ENCODE results near the gene ESYT1.
"Not testable (repeated sequence)": the region's sequence is repeated elsewhere in the genome, so short reads cannot be mapped to it uniquely, and the experiment has no call there.

ESYT1 gene

GRCh38 chr12:56103823-56104108 is 24.3 kb upstream of the ESYT1 start:
- DNase-seq: no peak

DNA sequence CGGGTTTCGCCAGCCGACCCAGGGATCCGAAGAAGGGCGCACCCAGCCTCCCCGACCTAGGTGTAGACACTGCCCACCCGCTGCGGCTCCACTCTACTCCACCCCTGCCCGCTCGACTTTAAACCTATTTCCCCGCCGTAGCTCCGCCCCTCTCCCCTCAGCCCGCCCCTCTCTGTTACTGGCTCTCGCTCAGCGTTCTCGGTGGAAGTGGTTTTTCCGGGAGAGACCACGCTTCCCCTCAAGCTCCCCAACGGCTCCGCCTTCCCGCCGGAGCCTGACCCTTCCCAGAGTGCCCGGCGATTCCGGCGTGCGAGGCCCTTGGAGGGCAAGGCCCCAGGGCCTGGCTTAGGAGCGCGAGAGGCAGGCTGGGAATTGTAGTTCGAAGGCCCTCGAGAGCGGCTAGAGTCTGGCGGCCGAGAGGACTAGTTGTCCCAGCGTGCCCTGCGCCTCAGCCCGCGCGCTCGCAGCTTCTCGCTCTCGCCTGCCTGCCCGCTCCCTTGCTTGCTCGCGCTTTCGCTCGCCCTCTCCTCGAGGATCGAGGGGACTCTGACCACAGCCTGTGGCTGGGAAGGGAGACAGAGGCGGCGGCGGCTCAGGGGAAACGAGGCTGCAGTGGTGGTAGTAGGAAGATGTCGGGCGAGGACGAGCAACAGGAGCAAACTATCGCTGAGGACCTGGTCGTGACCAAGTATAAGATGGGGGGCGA is 23.8 kb upstream of the ESYT1 start, which contains the start of gene PA2G4:
TSS of gene PA2G4 (plus strand) at position 451 of the 706 bp plus-strand sequence. CDS start at position 630, 179 bp downstream.
- DNase-seq: peak; percentile 96 to 97

DNA sequence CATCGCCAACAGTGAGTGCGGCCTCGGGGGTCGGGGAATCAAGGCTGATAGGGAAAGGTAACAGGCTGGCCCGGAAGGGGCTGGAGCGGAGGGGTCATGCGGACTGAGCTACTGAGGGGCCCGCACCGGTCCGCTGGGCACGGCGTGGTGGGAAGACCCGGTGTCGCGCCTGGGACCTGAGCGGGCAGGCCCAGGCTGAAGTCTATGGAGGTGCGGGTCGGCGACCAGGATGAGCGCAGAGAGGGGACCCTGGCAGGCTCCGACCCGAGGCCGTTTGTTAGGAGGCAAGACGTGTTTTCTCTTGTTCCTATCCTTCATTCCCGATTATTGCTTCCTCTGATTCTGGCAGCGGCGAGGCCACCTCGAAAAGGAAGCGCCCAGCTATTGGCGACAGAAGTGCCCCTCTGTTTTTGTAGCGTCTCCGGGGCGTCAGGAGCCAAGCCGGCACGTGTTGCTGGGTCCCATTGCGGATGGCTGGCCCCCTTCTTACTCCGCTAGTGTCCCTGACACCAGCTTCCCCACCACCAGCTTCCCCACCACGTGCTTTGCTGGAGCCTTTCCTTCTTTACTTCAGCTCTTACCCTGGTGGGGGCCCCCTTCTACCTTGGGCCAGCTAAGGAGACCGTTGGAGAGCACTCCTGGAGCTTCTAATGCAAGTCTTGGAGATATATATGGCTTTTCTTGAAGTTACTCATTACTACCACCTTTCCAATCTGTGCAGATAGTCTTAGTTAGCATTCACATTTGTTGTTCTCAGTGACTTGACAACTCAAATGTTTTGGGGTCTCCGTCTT is 23.1 kb upstream of the ESYT1 start:
- DNase-seq: no peak

GRCh38 chr12:56105609-56105902 is 22.5 kb upstream of the ESYT1 start:
- no peak for DNase-seq

DNA sequence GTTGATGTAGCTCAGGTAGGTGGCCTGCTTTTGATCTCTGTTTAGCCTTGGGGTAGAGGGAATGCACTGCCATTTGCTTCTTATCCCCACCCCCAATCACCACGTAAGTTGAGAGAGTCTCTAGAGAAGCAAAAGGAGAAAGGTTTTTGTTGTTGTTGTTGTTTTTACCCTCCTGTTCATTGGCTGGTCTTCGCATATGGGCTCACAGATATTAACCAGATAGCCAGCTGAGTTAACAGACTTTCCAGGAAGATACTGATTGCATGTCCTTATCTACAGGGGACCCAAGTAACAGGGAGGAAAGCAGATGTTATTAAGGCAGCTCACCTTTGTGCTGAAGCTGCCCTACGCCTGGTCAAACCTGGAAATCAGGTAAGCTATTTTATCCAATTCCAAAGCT is 20.8 kb upstream of the ESYT1 start:
- DNase-seq: no peak

DNA sequence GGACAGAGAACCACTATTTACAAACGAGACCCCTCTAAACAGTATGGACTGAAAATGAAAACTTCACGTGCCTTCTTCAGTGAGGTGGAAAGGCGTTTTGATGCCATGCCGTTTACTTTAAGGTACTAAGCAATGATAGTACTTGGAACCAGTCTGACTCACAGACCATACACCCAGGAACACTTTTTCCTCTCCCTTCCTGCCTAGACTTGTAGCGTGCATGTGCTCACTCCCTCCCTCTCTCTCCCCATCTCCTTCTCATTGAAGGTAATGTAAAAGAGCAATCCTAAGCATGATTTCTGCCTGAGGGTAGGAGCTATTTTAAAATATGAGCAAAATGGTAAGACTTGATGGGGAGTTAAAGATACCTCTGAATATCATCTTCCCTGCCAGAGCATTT is 17.5 kb upstream of the ESYT1 start:
- DNase-seq: no peak

DNA sequence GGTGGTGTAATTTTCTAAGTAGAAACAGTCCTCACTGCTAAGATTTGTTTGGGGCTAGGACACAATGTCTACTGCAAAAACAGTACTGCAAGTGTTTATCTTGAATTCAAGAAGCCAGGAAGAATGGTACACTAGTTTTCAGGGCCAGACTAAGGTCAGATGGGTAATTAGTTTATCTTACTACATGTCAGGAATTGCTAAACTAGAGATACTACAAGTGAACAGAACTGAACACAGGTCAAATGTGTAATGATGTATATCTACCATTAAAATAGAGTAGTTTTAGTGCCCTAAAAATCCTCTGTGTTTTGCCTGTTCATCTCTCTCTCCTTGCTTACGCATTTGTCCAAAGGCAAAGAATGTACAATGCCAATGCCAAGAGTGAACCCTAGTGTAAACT is 14.0 kb upstream of the ESYT1 start:
- DNase-seq: no peak

DNA sequence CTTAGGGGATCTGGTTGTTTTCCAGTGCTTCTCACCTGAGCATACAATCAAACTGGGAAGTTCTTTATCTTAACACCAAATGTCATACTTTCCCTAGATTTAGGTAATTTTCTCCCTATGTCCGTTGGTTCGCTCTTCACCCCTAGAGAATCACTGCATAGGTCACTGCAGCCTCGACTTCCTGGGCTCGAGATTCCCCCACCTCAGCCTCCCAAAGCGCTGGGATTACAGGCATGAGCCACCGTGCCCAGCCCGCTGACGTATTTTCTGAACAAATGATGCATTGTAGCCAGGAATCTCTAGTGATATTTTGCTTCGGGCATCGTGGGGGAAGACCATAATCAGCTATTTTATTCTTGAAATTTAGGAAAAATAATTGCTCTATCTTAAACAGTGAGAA is 12.7 kb upstream of the ESYT1 start:
- DNase-seq: no peak

DNA sequence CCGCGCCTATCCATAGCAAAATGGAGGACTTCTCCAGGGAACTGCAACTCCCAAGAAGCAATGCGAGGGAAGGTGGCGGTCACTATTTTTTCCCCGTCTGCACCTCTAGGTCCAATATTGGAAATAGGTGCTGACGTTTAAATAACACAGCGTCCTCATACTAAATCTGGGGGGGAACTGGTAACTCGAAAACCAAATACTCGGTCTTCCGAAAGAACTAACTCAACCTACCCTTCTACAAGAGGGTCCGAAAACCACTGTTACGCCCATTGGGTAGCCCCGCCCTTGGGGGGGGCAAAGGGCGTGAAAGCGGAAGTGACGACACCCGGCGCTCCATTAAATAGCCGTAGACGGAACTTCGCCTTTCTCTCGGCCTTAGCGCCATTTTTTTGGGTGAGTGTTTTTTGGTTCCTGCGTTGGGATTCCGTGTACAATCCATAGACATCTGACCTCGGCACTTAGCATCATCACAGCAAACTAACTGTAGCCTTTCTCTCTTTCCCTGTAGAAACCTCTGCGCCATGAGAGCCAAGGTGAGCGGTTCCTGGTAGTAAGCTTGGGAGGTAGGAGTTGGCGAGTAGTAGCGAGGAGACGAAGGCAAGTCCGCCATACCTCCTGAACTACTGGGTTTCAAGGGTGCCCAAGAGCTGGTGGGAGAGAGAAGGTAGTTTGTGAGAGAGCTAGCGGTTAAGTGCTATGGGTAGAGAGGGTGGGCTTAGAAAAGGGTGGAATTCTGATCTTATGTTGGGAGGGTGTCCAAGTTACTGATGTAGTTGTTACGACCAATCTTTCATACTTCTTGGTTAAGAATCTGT is 11.6 kb upstream of the ESYT1 start, which contains the start of gene RPL41:
TSS of gene RPL41 (plus strand) at position 367 of the 815 bp plus-strand sequence.
- peak; percentile 90 to 96 for DNase-seq

- not testable (repeated sequence) for DNase-seq
Measured at GRCh38 chr12:56117082-56117706, 10.9 kb upstream of the ESYT1 start.

GRCh38 chr12:56117778-56118687 is 10.0 kb upstream of the ESYT1 start, which contains the start of gene ZC3H10:
Gene ZC3H10, plus strand, starts transcription at chr12:56118266. Its CDS starts 2,297 bp downstream, at chr12:56120563.
- peak; percentile 94 to 97 for DNase-seq

GRCh38 chr12:56118688-56119357 is 9.2 kb upstream of the ESYT1 start:
- no peak for DNase-seq

- DNase-seq: peak; percentile 46 to 60
Measured at GRCh38 chr12:56119361-56119796, 8.7 kb upstream of the ESYT1 start.

DNA sequence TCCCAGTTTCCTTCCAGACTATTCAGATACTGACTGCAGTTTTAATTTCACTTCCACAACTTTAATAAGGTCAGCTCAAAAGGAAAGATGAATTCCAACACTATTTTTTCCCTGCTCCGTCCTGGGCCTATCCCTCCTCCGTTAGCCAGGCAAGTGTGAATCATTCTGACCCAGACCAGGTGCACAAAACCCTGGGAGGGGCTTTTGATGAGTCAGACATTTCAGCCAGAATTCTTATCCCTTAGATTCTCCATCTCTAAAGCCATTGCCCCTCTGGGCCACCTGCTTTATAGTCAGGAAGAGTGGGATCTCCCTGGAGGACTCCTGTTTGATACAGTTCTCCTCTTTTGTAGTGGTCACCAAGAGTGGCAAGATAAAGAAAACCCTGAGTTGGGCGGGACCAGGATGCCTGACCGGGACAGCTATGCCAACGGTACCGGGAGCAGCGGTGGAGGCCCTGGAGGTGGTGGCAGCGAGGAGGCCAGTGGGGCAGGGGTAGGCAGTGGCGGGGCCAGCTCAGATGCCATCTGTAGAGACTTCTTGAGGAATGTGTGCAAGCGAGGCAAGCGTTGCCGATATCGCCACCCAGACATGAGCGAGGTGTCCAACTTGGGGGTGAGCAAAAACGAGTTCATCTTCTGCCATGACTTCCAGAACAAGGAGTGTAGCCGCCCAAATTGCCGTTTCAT is 7.8 kb upstream of the ESYT1 start:
- DNase-seq: no peak

DNA sequence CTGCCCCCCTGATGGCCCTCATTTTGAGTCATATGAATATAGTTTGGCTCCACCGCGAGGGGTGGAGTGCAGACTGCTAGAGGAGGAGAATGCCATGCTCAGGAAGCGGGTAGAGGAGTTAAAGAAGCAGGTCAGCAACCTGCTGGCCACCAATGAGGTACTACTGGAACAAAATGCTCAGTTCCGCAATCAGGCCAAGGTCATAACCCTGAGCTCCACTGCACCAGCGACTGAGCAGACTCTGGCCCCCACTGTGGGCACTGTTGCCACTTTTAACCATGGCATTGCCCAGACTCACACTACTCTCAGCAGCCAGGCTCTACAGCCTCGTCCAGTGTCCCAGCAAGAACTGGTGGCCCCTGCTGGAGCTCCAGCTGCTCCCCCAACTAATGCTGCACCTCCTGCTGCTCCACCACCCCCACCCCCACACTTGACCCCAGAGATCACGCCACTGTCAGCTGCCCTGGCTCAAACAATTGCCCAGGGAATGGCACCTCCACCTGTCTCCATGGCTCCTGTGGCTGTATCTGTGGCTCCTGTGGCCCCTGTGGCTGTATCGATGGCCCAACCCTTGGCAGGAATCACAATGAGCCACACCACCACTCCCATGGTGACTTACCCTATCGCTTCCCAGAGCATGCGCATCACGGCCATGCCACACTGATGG is 6.7 kb upstream of the ESYT1 start:
- no peak for DNase-seq

DNA sequence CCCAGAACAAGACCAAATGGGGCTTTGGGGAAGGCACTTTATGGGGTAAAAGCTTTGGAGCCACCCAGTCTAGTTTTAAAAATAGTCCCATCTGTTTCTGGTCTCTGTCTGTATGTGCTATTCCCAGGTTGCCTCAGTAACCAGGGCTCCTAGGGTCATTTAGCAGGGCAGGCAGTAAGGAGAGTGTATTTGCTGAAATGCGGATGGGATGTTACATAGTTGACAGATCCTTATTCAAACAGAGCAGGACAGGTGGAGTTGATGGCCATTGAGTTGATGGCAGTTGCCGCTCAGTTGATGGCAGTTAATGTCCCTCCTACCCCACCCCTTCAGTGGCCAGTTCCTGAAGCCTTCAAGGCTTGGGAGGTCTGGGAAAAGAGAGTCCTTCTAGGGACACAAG is 5.4 kb upstream of the ESYT1 start:
- no peak for DNase-seq

DNA sequence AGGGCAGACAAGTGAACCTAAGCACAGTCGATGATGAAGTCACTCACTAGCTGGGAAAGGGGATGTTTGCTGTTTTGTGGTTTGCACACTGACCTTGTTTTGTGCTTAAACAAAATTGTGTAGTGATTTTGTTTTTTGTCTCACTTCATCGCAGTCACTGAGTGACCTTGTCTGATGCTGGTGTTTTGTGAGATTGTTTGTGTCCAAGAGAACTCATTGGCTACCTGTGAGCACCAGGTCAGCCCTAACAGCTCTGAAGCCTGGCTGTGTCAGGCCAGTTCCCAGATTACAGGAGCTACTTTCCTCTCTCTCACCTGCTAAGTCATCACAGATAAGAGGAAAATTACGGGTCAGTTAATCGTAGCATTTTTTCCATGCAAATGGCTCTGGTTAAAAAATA is 3.9 kb upstream of the ESYT1 start:
- no peak for DNase-seq

DNA sequence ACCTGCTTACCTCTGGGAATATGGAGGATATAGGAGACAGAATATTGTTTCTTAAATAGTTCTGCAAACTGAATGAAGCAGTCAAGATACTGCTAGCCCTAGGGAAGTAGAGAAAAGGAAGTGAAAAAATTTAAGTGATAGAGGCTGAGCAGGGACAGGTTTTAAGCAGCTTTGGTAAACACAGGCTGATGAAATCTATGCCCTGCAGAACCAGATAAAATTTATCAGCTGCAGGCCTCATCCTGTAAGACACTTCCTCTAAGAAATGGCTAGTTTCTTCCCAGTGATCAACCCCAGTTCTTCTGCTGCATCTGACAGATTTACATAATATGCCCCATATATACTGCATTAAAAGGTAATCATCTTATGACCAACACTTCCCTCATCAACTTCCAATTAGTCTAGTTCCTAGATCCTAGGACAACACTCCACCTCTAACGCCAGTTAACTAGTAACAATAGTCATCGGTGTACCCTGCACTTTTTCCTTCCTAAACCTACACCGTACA is 1.3 kb upstream of the ESYT1 start:
- DNase-seq: no peak

DNA sequence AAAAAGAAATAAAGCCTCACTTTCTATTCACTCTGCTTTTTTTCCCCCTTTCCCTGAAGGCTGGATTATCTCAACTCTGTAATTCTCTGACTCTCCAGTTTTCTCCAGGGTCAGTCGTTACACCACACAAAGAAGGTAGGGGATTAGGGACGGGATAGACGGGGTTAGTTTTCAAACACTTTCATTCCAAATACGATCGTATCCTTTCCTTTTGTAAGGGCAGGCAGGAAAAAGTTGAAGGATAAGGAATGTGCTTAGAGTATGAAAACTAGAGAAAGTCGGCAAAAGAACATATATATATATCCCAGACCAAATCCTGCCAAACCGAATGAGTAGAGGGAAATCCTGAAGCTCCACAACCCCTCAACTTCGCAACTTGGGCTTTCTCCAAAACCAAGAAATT is 581 bp upstream of the ESYT1 start:
- DNase-seq: no peak

GRCh38 chr12:56128670-56129205 is 671 bp downstream of the ESYT1 start:
- no peak for DNase-seq
